VCaP (cell line): Measurements from ENCODE around the gene MACROD2.

Source experiments
- H3K27ac ChIP-seq: fragments of 450-650 bp; 2 replicates; pipeline ENCODE4 v1.5.1; 2017
- CTCF ChIP-seq: fragments of 450-650 bp; conservative IDR thresholded peaks from 2 replicates; pipeline ENCODE4 v1.5.1; 2017; ENCODE audit warnings: mild to moderate bottlenecking, moderate library complexity

MACROD2 gene

GRCh38 chr20:15705975-15706374 is 1710.7 kb downstream of the MACROD2 start:
- no peak overlapping the region for H3K27ac ChIP-seq
- TF ChIP-seq CTCF = no peak

DNA sequence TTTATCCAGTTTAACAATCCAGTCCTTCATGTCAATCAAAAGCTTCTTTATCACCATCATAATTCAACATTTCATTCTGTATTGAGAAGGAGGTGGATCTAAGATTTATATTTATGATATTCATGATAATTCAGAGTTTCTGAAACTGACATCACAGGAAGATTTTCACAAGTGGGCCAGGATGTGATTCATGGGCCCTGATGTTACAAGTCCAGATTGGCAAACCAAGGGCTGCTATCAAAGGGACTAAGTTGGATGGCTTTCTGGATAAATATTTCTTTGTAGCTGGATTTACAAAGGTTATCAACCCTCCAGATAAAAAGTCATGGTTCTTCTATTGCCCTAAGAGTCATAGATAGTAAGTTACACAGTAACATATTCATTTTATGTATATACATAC is 1711.4 kb downstream of the MACROD2 start:
- TF ChIP-seq CTCF = no peak
- no peak overlapping the region for H3K27ac ChIP-seq

DNA sequence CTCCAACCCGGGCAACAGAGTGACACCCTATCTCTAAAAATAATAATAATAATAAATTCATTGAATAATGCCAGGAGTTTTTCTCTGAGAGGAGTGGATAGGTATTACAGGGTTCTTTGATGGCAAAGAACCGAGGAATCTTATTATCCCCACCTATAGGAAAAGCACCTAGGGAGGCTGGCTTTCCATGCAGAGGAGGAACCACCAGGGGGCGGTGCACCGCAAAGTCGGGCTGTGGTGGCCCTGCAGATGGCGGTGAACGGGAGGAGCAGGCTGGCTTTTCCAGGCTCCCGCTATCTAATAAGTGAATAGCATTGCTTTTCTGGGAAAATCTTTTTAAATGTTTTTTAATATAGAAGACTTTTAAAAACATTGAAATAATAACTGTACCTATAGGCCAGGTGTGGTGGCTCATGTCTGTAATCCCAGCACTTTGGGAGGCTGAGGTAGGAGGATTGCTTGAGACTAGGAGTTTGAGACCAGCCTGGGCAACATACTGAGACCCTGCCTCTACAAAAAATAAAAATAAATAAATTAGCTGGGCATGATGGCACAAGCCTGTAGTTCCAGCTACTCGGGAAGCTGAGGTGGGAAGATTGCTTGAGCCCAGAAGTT is 1713.8 kb downstream of the MACROD2 start:
- peak; percentile 54 for TF ChIP-seq CTCF
- H3K27ac ChIP-seq = no peak overlapping the region

DNA sequence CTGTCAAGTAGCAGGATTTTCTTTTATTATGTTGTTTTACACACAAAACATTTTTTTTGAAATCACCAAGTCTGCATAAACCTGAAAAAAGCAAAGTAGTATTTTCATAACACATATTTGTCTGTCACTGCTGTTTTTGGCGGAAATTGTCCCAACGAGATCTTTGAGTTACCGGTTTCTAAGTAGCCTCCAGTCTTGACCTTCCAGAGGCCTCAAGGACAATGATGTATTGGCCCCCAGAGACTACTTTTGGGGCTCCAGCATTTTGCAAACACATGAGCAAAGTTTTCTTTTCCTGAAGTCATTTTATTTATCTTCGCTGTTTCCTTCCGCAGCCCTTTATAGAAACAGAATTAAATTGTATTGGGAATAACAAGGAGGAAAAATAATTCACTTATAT is 1715.3 kb downstream of the MACROD2 start:
- H3K27ac ChIP-seq = no peak overlapping the region
- TF ChIP-seq CTCF = no peak

GRCh38 chr20:15711177-15711576 is 1715.9 kb downstream of the MACROD2 start:
- TF ChIP-seq CTCF = no peak
- H3K27ac ChIP-seq = no peak overlapping the region

DNA sequence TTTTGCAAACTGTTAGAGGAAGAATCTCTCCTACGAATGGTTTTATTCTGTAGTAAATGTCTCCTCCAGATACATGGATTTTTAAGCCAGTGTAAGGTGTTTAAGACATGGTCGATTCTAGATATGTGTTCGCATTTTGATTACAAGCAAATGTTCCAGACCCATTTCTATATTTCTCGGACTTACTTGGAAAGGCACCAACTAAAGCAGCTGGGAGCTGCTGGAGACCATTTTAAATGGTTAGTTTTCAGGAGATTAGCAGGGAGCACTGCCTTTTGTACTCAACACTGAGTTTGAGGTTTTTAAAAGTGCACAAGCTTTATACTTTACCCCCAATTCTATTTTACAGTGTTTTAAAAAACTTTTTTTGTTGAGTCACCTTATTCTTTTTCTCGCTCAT is 1720.9 kb downstream of the MACROD2 start:
- no peak for TF ChIP-seq CTCF
- no peak overlapping the region for H3K27ac ChIP-seq

GRCh38 chr20:15726416-15726815 is 1731.1 kb downstream of the MACROD2 start:
- no peak for TF ChIP-seq CTCF
- H3K27ac ChIP-seq = no peak overlapping the region
